GM12801 (cell line): ENCODE measurements around the gene SLC7A9.

ENCODE experiments used
- TF ChIP-seq, protein P1 (sequence below): IDR thresholded peaks from one replicate; pipeline ENCODE4 v1.5.1; 2011; ENCODE audit warnings: control low read depth; ENCODE audit not compliant: insufficient read length; ENCODE audit errors: extremely low read depth

The SLC7A9 gene

DNA sequence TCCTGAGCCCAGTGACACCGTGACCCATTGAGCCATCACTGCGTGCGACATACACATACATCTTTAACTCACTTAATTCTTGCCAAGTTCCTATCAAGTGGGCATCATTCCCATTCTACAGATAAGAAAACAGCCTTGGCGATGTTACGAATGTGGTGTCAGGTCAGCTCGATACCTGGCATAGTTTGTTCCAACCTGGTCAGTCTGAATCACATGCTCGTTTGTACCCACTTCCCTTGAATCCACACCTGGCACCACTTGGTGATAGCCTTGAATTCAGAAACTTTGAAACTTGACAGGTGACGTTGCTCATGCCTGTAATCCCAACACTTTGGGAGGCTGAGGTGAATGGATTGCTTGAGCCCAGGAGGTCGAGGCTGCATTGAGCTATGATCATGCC, 59.1 kb downstream of the SLC7A9 start:
- TF ChIP-seq, protein P1, sequence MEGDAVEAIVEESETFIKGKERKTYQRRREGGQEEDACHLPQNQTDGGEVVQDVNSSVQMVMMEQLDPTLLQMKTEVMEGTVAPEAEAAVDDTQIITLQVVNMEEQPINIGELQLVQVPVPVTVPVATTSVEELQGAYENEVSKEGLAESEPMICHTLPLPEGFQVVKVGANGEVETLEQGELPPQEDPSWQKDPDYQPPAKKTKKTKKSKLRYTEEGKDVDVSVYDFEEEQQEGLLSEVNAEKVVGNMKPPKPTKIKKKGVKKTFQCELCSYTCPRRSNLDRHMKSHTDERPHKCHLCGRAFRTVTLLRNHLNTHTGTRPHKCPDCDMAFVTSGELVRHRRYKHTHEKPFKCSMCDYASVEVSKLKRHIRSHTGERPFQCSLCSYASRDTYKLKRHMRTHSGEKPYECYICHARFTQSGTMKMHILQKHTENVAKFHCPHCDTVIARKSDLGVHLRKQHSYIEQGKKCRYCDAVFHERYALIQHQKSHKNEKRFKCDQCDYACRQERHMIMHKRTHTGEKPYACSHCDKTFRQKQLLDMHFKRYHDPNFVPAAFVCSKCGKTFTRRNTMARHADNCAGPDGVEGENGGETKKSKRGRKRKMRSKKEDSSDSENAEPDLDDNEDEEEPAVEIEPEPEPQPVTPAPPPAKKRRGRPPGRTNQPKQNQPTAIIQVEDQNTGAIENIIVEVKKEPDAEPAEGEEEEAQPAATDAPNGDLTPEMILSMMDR, result no peak

DNA sequence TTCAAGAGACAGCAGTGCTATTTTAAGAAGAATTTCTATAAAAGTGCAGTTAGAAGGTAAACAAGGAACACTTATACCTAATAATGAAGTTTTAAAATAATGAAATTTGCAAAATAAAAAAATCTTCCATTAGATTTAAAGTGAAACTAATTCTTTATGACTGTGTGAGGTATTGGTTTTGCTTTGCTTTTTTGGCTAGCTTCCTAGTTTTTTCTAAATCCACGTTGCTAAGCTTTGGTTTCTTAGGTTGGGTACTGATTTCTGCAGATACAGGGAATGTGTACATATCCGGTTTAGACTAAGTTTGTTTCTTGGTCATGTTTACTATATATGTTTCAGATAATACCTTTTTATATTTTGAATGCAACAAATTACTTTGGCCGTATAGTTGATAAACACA, 59.8 kb downstream of the SLC7A9 start:
- TF ChIP-seq, protein P1, result no peak

DNA sequence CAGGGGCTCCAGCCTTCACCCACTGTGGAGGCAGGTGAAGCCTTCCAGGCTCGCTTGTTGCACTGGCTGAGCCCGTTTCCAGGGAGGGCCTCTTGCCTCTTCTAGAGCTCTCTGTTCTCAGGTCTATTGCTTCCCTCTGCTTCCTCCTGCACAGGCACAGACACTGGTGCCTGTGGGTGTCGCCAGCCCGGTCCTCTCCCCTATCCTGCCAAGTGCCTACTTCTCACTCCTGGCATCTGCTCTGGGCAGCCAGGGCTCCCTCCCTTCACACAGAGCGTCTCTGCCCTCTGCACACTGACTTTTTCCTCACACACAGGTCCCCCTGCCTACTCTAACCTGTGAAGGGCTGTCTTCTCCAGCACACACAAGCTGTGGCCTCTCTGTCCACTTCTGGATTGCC, 60.3 kb downstream of the SLC7A9 start:
- TF ChIP-seq, protein P1, result no peak

DNA sequence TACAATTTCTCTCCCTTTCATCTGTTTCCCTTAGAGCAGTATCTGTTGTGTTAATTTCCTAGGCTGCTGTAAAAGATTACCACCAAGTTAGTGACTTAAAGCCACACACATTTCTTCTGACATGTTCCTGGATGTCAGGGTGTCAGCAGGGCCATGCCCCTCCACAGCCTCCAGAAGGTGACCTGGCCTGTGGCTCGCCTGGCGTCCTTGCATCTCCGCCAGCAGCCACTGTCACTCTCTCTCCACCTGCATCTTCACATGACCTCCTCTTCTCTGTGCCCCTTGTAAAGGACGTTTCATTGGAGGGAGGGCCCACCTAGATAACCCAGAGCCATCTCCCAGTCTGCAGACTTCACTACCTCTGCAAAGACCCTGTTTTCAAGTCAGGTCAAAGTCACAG, 61.3 kb downstream of the SLC7A9 start:
- TF ChIP-seq, protein P1, result no peak

DNA sequence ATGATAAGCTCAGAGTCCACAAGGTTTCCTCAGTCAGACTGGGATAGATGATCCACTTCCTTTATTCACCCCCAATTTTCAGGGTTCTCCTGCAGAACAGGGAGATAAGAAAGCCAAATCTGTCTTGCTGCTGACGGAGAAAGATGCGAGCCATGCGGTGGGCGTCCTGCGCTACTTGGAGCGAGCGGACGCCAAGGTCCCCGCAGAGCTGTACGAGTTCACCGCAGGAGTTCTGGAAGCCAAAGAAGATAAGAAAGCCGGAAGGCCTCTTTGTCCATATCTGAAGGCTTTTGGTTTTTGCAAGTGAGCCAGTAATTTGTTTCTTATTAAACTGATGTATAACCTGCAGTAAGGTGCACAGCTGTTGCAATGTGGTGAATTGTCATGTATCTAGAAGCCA, 66.7 kb downstream of the SLC7A9 start:
- TF ChIP-seq, protein P1, result no peak

DNA sequence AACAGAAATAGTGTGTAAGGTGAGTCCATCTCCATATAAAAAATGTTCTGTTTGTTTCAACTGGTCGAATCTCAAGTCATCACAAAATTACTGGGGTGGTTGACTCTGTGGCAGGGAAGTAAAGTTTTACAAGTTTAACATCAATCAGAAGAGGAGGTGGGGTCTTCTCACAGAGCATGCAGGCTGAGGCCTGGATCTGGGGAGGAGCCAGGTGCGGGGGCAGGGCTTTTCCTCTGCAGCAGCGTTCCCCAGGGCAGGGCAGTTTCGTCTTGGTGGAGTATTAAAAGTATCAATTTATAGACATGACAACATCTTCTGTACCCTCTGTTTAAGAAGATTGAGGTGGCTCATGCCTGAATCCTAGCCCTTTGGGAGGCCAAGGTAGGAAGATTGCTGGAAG, 68.8 kb downstream of the SLC7A9 start:
- TF ChIP-seq, protein P1, result no peak

DNA sequence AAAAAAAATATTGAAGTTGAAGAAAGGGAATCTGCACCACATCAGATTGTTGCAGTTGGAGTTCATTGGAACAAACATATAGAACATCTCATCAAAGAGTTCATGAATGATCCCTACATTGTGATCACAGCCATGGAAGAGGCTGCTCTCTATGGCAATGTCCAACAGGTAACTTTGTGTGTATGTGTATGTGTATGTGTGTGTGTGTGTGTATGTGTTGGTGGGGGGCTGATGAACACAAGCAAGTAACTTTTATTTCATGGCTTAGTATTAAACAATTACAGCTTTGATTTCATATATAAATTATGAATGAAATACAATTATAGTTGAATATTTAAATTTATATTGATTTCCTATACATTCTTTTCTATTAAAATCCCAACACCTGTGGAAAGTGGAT, 69.4 kb downstream of the SLC7A9 start:
- TF ChIP-seq, protein P1, result no peak

DNA sequence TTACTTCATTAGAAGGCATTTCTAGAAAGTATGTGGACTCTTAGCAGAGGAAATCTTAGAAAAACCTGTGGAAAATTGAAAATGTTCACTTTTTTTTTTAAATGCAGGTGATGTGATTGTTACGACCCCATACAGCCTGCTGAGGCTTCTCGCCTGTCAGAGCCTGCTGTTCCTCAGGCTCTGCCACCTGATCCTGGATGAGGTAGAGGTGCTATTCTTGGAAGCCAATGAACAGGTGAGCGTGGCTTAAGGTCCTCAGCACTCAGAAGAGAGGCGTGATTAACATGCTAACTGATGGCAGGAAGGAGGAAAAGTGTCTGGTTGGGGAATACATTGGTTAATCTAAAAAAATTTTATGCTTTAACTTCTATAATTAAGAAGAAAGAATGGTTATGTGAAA, 71.4 kb downstream of the SLC7A9 start:
- TF ChIP-seq, protein P1, result no peak
